Measurements from ENCODE around the gene SLC7A14. TPM values are rescaled to one million over a fixed set of nuclear protein-coding genes. Genes with fewer than 3 reads are reported as not detected.

The SLC7A14 gene
- polyA plus RNA-seq, 3 donors, result not detected

- intact Hi-C loops (cut with micrococcal nuclease), result no loop called here
- H3K9me3 ChIP-seq (replicated peaks in 1 of 2; ENCODE audit: control insufficient read depth in 1 of 2, insufficient read depth in 1 of 2, low read length in 2 of 2), result peaks cover 0 to under 1% of the 10 kb centered on the region in 2 donors
- no peaks in the 10 kb centered on the region for H3K36me3 ChIP-seq (replicated peaks in 1 of 2; ENCODE audit: control insufficient read depth in 1 of 2, insufficient read depth in 2 of 2, low read length in 2 of 2)
- Mint-ChIP-seq H3K9me3 (peaks cover 0 to 1% (median 0%) of the 10 kb centered on the region in 7 donors), H3K36me3 (no peaks in the 10 kb centered on the region), H3K4me3 (no peak overlapping the region), H3K4me1 (no peaks in the 10 kb centered on the region), H3K27ac (no peak overlapping the region), H3K27me3 (ENCODE audit: low read depth in 3 of 3) (peaks cover 13 to 24% (median 14%) of the 10 kb centered on the region in 3 donors)
- H3K4me2 ChIP-seq (replicated peaks; ENCODE audit: extremely low read depth, low read length, poor library complexity, severe bottlenecking), result no peak overlapping the region
- H3K4me3 ChIP-seq (replicated peaks in 1 of 3; ENCODE audit: low read depth in 2 of 3, low read length in 3 of 3), result no peak overlapping the region
- no peaks in the 10 kb centered on the region for H3K79me2 ChIP-seq (ENCODE audit: insufficient read depth, low read length)
- H3K27ac ChIP-seq (ENCODE audit: low read depth in 1 of 2, low read length in 2 of 2), result no peak overlapping the region
- H2AFZ ChIP-seq (ENCODE audit: insufficient read depth, low read depth, low read length, poor library complexity, severe bottlenecking), result no peak overlapping the region
- H4K20me1 ChIP-seq (ENCODE audit: insufficient read depth, low read length), result no peaks in the 10 kb centered on the region
- 86% methylated on average over 10 of the region's 11 CpGs for WGBS (ENCODE audit: insufficient coverage)
- H3K27me3 ChIP-seq (ENCODE audit: control insufficient read depth in 2 of 2, insufficient read depth in 2 of 2, low read length in 2 of 2), result peaks cover under 1 to 9% of the 10 kb centered on the region in 2 donors
- H3K9ac ChIP-seq (ENCODE audit: insufficient read depth, low read length, poor library complexity, severe bottlenecking), result no peak overlapping the region
- TF ChIP-seq CTCF (IDR thresholded peaks at IDR 0.05), result no peak
- H3K4me1 ChIP-seq (ENCODE audit: control insufficient read depth in 1 of 2, insufficient read depth in 2 of 2, low read length in 2 of 2), result no peaks in the 10 kb centered on the region
- no peak for DNase-seq
Observed at GRCh38 chr3:170425491-170426239, 160.2 kb downstream of the SLC7A14 start.

GRCh38 chr3:170424879-170425278 lies 161.0 kb downstream of the SLC7A14 start:
- H4K20me1 ChIP-seq (ENCODE audit: insufficient read depth, low read length), result no peaks in the 10 kb centered on the region
- H3K79me2 ChIP-seq (ENCODE audit: insufficient read depth, low read length), result no peaks in the 10 kb centered on the region
- no peak overlapping the region for H2AFZ ChIP-seq (ENCODE audit: insufficient read depth, low read depth, low read length, poor library complexity, severe bottlenecking)
- TF ChIP-seq CTCF (IDR thresholded peaks at IDR 0.05), result no peak
- WGBS (ENCODE audit: insufficient coverage), result 75% methylated on average over 7 of the region's 8 CpGs
- H3K27ac Mint-ChIP-seq, result no peak overlapping the region
- peaks cover 4% of the 10 kb centered on the region for H3K4me1 Mint-ChIP-seq
- no peaks in the 10 kb centered on the region for H3K4me1 ChIP-seq (ENCODE audit: control insufficient read depth in 1 of 2, insufficient read depth in 2 of 2, low read length in 2 of 2)
- no peaks in the 10 kb centered on the region for H3K36me3 ChIP-seq (replicated peaks in 1 of 2; ENCODE audit: control insufficient read depth in 1 of 2, insufficient read depth in 2 of 2, low read length in 2 of 2)
- intact Hi-C loops (cut with micrococcal nuclease), result no loop called here
- H3K9ac ChIP-seq (ENCODE audit: insufficient read depth, low read length, poor library complexity, severe bottlenecking), result no peak overlapping the region
- H3K27me3 ChIP-seq (ENCODE audit: control insufficient read depth in 2 of 2, insufficient read depth in 2 of 2, low read length in 2 of 2), result peaks cover 6 to 17% of the 10 kb centered on the region in 2 donors
- no peak overlapping the region for H3K27ac ChIP-seq (ENCODE audit: low read depth in 1 of 2, low read length in 2 of 2)
- H3K9me3 ChIP-seq (replicated peaks in 1 of 2; ENCODE audit: control insufficient read depth in 1 of 2, insufficient read depth in 1 of 2, low read length in 2 of 2), result peaks cover 0 to 8% of the 10 kb centered on the region in 2 donors
- H3K4me3 ChIP-seq (replicated peaks in 1 of 3; ENCODE audit: low read depth in 2 of 3, low read length in 3 of 3), result no peak overlapping the region
- no peak overlapping the region for H3K4me2 ChIP-seq (replicated peaks; ENCODE audit: extremely low read depth, low read length, poor library complexity, severe bottlenecking)
- no peak overlapping the region for H3K4me3 Mint-ChIP-seq
- peaks cover 0 to 3% (median 0%) of the 10 kb centered on the region in 7 donors for H3K9me3 Mint-ChIP-seq
- DNase-seq, result no peak
- H3K36me3 Mint-ChIP-seq, result peaks cover 0 to 1% of the 10 kb centered on the region in 2 donors
- H3K27me3 Mint-ChIP-seq (ENCODE audit: low read depth in 3 of 3), result peaks cover 21 to 32% (median 22%) of the 10 kb centered on the region in 3 donors
